ENCODE data around the gene BRINP3. TPM values are rescaled to one million over a fixed set of nuclear protein-coding genes. Genes with fewer than 3 reads are reported as not detected.

The BRINP3 gene
- total RNA-seq, 1 donor from 2014 or later, result not detected

GRCh38 chr1:190323530-190323929 is 154.1 kb downstream of the BRINP3 start:
- no peaks in the 10 kb centered on the region for H3K4me1 Mint-ChIP-seq (ENCODE audit: low read depth)
- peaks cover 2% of the 10 kb centered on the region for H3K27me3 Mint-ChIP-seq (ENCODE audit: low read depth)
- no peaks in the 10 kb centered on the region for H3K9me3 Mint-ChIP-seq (ENCODE audit: low read depth)
- no peak for DNase-seq (ENCODE audit: low spot score)
- no peaks in the 10 kb centered on the region for H3K36me3 Mint-ChIP-seq (ENCODE audit: low read depth)
- TF ChIP-seq CTCF (IDR thresholded peaks at IDR 0.05), result no peak
- no peak overlapping the region for H3K4me3 Mint-ChIP-seq (ENCODE audit: unreplicated experiment)
- no peak overlapping the region for H3K27ac Mint-ChIP-seq (ENCODE audit: unreplicated experiment)

DNA sequence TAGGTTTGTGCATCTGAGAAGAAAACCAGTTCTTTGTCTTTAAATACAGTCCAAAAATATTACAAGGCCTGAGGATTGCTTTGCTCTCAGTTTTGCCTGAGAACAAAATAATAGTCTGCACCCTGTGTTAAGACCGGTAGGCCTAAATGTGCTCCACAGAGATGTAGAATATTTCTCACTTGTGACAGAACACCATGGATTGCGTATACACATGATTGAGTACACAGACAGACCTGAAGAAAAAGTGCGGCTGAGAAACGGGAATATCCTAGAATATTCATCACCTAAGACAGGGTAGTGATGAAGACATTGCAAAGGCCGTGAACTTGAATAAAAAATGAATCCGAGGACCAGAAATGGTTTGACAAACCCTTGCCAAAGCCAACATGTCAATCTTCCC is 155.4 kb downstream of the BRINP3 start:
- TF ChIP-seq CTCF (IDR thresholded peaks at IDR 0.05), result no peak
- H3K27me3 Mint-ChIP-seq (ENCODE audit: low read depth), result peaks cover 2% of the 10 kb centered on the region

DNA sequence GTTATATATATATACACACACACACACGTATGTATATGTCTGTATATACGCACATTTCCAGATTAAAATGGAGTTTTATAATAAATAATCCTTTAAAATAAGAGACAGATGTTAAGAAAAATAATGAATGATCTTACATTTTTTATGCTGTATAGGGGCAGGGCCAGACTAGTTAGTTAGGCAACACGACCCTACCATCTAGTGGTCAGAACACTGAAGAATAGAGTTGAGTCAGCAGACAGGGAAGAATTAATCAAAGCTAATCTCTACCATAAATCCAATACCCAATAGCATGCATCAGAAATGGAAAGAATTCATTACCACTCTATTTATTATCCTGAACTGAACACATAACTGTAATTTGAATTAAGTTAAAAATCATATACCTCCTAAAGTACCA is 156.7 kb downstream of the BRINP3 start:
- Mint-ChIP-seq H3K9me3 (ENCODE audit: low read depth) (no peaks in the 10 kb centered on the region), H3K4me3 (ENCODE audit: unreplicated experiment) (no peak overlapping the region), H3K27me3 (ENCODE audit: low read depth) (peaks cover 2% of the 10 kb centered on the region), H3K27ac (ENCODE audit: unreplicated experiment) (no peak overlapping the region), H3K36me3 (ENCODE audit: low read depth) (no peaks in the 10 kb centered on the region), H3K4me1 (ENCODE audit: low read depth) (no peaks in the 10 kb centered on the region)
- peak; percentile 75 for TF ChIP-seq CTCF (IDR thresholded peaks at IDR 0.05)
- DNase-seq (ENCODE audit: low spot score), result no peak

More for the DNA sequence above, 155.4 kb downstream of the BRINP3 start:
- H3K4me1 Mint-ChIP-seq (ENCODE audit: low read depth), result no peaks in the 10 kb centered on the region
- DNase-seq (ENCODE audit: low spot score), result no peak
- H3K27ac Mint-ChIP-seq (ENCODE audit: unreplicated experiment), result no peak overlapping the region
- H3K9me3 Mint-ChIP-seq (ENCODE audit: low read depth), result no peaks in the 10 kb centered on the region
- H3K4me3 Mint-ChIP-seq (ENCODE audit: unreplicated experiment), result no peak overlapping the region
- H3K36me3 Mint-ChIP-seq (ENCODE audit: low read depth), result no peaks in the 10 kb centered on the region

DNA sequence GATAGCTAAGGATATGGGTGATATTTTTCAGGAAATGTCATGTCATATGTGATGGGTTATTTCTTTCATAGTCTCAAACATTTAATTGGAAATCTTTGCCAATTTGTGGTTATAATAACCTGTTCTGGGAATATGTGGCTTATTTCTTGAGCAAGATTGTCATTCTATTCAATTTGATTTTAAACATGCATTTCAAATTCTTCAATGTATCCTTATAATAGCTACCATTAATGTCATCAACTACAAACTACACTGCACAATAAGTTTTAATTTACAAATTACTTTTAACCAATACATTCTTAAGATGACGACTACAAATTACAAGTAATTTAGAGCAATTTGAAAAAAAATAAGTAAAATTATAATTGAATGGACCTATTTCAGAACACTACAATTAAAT is 164.9 kb downstream of the BRINP3 start:
- H3K27ac Mint-ChIP-seq (ENCODE audit: unreplicated experiment), result no peak overlapping the region
- no peak for TF ChIP-seq CTCF (IDR thresholded peaks at IDR 0.05)
- no peak overlapping the region for H3K4me3 Mint-ChIP-seq (ENCODE audit: unreplicated experiment)
- no peaks in the 10 kb centered on the region for H3K4me1 Mint-ChIP-seq (ENCODE audit: low read depth)
- H3K36me3 Mint-ChIP-seq (ENCODE audit: low read depth), result no peaks in the 10 kb centered on the region
- no peak for DNase-seq (ENCODE audit: low spot score)
- no peaks in the 10 kb centered on the region for H3K9me3 Mint-ChIP-seq (ENCODE audit: low read depth)
- H3K27me3 Mint-ChIP-seq (ENCODE audit: low read depth), result peaks cover 11% of the 10 kb centered on the region

DNA sequence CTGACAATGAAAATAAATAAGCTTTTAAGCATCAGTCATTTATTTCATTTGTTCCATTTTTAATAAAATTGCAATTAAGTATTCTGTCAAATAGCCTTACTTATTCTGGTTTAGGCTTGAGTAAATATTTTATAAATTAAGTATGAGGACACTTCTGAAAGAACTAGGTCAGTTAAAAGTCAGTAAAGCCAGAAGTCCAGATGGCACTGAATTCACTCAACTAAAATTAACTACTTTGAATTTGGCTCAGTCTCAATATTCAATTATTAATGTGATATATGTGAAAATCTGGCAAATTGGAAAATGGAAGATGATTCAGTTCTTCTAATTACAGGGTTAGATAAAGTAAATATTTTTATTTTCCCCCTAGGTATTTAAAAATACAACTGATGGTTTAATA is 174.2 kb downstream of the BRINP3 start:
- H3K4me1 Mint-ChIP-seq (ENCODE audit: low read depth), result no peaks in the 10 kb centered on the region
- no peak overlapping the region for H3K4me3 Mint-ChIP-seq (ENCODE audit: unreplicated experiment)
- no peak for DNase-seq (ENCODE audit: low spot score)
- H3K9me3 Mint-ChIP-seq (ENCODE audit: low read depth), result peaks cover 3% of the 10 kb centered on the region
- TF ChIP-seq CTCF (IDR thresholded peaks at IDR 0.05), result no peak
- no peak overlapping the region for H3K27ac Mint-ChIP-seq (ENCODE audit: unreplicated experiment)
- peaks cover 4% of the 10 kb centered on the region for H3K27me3 Mint-ChIP-seq (ENCODE audit: low read depth)
- H3K36me3 Mint-ChIP-seq (ENCODE audit: low read depth), result peaks cover 2% of the 10 kb centered on the region
